KOPT-K1 (cell line): Measurements from ENCODE around the gene ZIC2.
"Not testable (repeated sequence)": the region's sequence is repeated elsewhere in the genome, so short reads cannot be mapped to it uniquely, and the experiment has no call there.

ENCODE experiments used
- H3K27ac ChIP-seq: fragments of 200-600 bp; sonication (generic); 2 replicates; pipeline ENCODE4 v1.5.1; 2016; ENCODE audit warnings: antibody characterized with exemption, mild to moderate bottlenecking, low read depth, low read length; ENCODE audit not compliant: poor library complexity, severe bottlenecking
- H3K36me3 ChIP-seq: fragments of 200-600 bp; sonication (generic); 2 replicates; pipeline ENCODE4 v1.5.1; 2017; ENCODE audit warnings: antibody characterized with exemption, mild to moderate bottlenecking, low read length, moderate library complexity; ENCODE audit not compliant: insufficient read depth
- H3K9me3 ChIP-seq: fragments of 200-600 bp; sonication (generic); 2 replicates; pipeline ENCODE4 v1.5.1; 2017; ENCODE audit warnings: antibody characterized with exemption, low read length, mild to moderate bottlenecking; ENCODE audit not compliant: insufficient read depth, poor library complexity, severe bottlenecking

ZIC2 gene

DNA sequence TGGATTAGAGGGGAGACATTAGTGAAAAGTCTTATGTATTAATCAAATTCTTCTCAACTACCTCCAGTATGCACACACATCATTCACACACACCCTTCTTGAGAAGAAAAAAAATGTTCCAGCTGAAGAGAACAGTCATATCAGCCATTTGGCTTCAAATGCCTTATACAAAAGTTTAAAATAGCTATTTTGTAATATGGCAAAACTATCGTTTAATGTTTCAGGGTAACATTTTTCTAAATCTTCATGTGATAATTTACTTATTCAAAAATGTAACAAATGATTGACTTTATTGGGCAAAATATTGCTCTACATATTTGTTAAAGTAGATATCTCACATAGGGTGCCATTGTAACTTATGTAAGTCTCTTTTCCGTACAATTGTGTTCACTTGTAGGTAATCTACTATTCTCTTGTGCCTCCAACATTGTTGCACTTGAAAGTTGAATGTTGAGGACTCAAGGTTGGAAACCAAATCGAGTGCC is 13.6 kb downstream of the ZIC2 start:
- H3K27ac ChIP-seq: no peak overlapping the region
- no peaks in the 10 kb centered on the region for H3K9me3 ChIP-seq
- no peaks in the 10 kb centered on the region for H3K36me3 ChIP-seq

DNA sequence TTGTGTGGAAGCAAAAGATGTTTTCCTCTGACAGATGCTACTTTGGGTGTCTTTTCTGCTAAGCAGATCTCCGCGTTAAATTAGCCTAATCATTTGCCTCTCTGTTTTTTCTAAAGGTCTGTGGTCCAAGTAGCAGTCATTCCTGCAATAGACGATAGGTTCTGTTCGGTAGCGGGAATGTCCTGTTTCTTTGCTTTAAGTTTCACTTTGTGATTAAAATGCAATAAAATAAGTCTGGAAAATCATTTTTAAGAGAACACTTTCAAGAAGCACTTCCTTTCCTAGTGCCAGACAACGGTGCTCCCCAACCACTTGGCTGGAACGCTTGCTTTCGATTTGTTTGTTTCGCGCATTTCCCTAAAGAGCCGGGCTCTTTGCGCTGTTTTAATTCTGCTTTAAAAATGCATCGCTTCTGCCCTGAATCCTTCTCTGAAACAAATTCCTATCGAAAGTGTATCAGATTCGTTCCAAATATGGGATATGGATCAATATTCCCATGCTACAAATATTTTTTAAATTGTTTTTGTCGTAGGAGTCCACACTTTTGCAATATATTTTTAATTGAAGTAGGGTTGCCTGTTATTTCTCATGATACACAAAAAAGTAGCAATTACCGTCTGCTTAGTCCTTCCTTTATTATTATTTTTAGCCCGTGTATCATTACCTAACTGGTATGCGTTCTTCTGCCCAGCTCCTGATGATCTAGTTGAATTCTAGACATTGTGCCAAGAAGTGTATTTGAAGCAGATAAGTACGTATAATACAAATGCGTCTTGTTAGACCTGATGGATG is 14.2 kb downstream of the ZIC2 start:
- Histone ChIP-seq H3K36me3 (no peaks in the 10 kb centered on the region), H3K9me3 (no peaks in the 10 kb centered on the region), H3K27ac (no peak overlapping the region)

DNA sequence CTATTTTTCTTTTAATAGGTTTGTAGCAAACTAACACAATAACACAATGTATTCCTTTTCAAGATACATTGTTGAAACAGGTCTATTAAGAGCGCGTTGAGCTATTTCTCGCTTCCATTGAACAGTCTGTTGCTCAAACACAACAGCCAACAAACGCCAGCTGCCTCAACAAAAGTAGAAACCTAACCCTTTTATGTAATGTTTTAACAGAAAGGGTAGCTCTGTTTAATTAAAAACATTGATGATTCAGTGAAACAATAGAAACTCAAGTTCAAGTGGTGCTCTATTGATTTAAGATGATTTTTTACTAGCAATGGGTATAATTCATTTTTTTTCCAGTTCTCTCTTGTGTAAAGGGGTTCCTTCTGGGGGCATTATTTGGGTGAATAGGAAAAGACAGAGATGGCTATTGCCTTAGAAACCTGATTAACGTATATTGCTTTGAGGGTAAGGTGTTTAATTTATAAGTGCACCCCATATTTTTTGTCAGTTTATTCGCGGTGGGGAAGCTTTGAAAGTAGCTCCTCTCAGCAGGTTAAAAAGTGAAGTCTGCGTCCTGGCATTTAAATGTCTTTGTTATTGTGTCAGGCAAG is 14.9 kb downstream of the ZIC2 start:
- H3K36me3 ChIP-seq: no peaks in the 10 kb centered on the region
- no peak overlapping the region for H3K27ac ChIP-seq
- no peaks in the 10 kb centered on the region for H3K9me3 ChIP-seq

DNA sequence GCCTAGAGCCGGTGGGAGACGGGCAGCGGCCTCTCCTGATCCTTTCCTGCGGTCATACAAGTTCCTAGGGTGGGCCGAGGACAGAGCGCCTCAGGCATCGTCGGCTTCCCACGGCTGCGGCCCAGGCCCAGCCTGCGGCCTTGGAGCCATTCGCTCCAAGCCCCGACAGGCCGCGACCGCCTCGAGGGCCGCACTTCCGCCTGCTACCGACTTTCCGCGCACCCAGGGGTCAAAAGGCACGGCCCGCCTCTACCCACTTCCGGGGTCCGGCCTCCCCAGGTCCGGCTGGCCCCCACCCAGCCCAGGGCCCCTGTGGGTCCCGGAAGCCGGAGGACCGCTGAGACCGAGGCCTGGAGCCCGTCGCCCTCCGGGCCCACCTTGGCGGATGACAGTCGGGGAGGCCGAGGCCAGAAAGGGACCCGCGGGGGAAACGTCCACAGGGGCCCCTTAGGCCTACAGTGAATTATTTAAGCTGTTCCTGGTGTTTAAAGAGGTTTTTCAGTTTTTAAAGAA is 16.2 kb downstream of the ZIC2 start:
- Histone ChIP-seq H3K9me3 (no peaks in the 10 kb centered on the region), H3K27ac (no peak overlapping the region), H3K36me3 (no peaks in the 10 kb centered on the region)

DNA sequence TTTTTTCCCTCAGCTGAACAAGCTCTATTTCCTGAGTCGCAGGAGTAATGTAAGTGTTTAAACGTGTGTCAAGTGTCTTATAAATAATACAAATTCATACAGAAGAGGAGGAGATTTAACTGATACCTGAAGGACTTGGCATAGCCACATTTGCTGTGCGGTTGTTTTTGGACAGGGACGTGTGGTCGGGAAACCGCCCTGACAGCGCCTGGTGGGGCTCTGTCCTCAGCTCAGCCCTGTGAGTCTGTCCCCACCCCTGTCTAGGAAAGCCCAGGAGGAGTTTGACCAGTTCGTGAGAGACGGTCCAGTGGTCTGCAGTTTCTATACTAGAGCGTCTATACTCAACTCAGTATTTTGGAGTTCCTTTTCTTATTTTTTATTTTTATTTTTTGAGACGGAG is 16.7 kb downstream of the ZIC2 start:
- Histone ChIP-seq H3K27ac (no peak overlapping the region), H3K36me3 (no peaks in the 10 kb centered on the region), H3K9me3 (peaks cover 4% of the 10 kb centered on the region)

DNA sequence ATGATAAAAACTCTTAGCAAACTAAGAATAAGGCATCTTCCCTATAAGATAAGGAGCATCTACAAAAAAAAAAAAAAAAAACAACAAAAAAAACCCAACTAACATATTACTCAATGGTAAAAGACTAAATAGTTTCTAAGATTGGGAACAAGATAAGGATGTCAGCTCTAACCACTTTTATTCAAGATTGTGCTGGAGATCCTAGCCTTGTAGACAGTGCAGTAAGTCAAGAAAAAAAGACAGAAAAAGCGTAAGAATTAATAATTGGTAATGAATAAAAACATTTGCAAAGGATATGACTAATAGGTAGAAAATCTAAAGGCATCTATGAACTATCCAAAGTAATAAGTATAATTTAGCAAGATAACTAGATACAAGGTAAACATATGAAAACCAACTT is 33.0 kb downstream of the ZIC2 start:
- Histone ChIP-seq H3K27ac (no peak overlapping the region), H3K9me3 (no peaks in the 10 kb centered on the region), H3K36me3 (no peaks in the 10 kb centered on the region)

DNA sequence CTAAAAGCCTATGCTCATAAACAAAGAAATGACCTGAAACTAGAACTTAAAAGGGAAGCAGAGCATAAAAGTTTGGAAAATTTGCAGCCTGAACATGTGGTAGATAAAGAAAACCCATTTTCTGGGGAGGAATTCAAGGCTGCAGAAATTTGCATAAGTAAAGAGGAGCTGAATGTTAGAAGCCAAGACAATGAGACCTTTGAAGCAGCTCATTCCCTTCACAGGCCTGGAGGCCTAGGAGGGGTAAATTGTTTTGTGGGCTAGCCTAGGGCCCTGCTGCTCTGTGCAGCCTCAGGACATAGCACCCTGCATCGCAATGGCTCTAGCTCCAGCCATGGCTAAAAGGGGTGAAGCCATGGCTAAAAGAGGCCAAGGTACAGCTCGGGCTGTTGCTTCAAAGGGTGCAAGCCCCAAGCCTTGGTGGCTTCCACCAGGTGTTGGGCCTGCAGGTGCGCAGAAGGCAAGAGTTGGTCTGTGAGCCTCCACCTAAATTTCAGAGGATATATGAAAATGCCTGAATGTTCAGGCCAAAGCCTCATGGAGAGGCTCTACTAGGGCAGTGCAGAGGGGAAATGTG is 38.3 kb downstream of the ZIC2 start:
- Histone ChIP-seq H3K9me3 (no peaks in the 10 kb centered on the region), H3K27ac (no peak overlapping the region), H3K36me3 (no peaks in the 10 kb centered on the region)

DNA sequence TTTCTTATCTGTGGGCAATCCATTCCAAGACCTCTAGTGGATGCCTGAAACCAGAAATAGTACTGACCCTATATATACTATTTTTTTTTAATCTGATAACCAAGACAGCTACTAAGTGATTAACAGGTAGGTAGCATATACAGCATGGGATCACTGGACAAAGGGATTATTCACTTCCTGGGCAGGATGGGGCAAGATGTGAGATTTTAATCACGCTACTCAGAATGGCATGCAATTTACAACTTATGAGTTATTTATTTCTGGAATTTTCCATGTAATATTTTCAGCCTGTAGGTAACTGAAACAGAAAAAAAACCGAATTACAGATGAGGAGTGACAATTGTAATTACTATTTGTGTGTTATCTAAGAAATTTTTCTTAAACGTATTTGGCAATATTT is 41.2 kb downstream of the ZIC2 start:
- H3K9me3 ChIP-seq: no peaks in the 10 kb centered on the region
- no peaks in the 10 kb centered on the region for H3K36me3 ChIP-seq
- no peak overlapping the region for H3K27ac ChIP-seq

DNA sequence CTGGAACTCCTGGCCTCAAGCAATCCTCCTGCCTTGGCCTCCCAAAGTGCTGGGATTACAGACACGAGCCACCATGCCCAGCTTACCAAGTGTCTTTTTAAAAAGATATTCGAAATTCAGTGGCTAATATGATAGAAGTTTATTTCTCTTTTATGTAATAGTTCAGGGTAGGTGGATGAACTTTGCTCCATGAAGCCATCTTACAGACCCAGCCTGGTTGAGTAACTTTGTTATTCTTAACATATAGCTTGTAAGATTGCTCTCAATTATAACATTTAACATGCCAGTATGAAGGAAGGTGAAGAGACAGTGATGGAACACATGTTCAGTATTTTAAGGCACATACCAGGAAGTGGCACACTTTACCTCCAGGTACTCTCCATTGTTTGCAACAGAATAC is 42.4 kb downstream of the ZIC2 start:
- H3K36me3 ChIP-seq: no peaks in the 10 kb centered on the region
- H3K27ac ChIP-seq: no peak overlapping the region
- H3K9me3 ChIP-seq: no peaks in the 10 kb centered on the region

DNA sequence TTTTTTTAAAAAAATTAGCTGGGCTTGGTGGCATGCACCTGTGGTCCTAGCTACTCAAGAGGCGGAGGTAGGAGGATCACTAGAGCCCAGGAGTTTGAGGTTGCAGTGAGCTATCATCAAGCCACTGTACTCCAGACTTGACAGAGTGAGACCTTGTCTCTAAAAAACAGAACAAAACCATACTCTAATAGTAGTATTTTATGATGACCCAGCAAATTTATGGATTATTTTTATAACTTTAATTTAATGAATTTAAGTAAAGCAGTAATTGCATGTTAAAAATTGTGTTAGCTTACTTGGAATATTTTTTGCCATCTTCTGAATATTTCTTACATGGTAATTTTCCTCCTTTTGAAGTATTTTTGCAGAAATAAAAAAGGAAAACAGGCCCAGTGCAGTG is 48.3 kb downstream of the ZIC2 start:
- Histone ChIP-seq H3K36me3 (no peaks in the 10 kb centered on the region), H3K27ac (no peak overlapping the region), H3K9me3 (no peaks in the 10 kb centered on the region)

DNA sequence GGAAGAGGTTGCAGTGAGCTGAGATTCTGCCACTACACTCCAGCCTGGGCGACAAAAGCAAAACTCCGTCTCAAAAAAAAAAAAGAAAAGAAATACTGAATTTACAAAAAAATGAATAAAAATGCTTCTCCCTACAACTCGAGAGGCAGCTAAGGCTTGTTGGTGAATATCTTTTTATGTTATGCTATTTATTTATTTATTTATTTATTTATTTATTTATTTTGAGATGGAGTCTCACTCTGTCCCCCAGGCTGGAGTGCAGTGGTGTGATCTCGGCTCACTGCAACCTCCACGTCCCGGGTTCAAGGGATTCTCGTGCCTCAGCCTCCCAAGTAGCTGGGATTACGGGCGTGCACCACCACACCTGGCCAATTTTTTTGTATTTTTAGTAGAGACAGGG is 51.1 kb downstream of the ZIC2 start:
- not testable (repeated sequence) for H3K9me3 ChIP-seq

DNA sequence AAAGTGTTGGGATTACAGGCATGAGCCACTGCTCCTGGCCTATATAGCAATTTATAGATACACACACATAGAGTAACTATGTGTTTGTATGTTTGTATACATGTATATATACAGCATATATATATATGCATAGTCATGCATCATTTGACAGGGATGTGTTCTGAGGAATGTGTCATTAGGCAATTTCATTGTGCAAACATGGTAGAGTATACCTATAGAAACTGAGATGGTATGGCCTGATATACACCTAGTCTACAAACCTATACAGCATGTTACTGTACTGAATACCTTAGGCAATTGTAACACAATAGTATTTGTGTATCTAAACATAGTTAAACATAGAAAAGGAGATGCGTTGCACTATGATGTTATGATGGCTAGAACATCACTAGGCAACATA is 54.4 kb downstream of the ZIC2 start:
- Histone ChIP-seq H3K9me3 (no peaks in the 10 kb centered on the region), H3K36me3 (no peaks in the 10 kb centered on the region)

More for the DNA sequence above, 51.1 kb downstream of the ZIC2 start:
- H3K36me3 ChIP-seq, H3K27ac ChIP-seq: not testable (repeated sequence)

More for the DNA sequence above, 54.4 kb downstream of the ZIC2 start:
- no peak overlapping the region for H3K27ac ChIP-seq
